HG03135 (cell line): Measurements from ENCODE around the gene IGFN1.
"Not testable (repeated sequence)": the region's sequence is repeated elsewhere in the genome, so short reads cannot be mapped to it uniquely, and the experiment has no call there.

Source experiments
- ATAC-seq: cut with Tn5 transposase; IDR thresholded peaks from one replicate; pipeline ENCODE4 v1.9.1; 2021; ENCODE audit warnings: mild to moderate bottlenecking, moderate library complexity; ENCODE audit not compliant: unreplicated experiment

The IGFN1 gene

GRCh38 chr1:201239646-201240045 is 49.0 kb downstream of the IGFN1 start:
- not testable (repeated sequence) for ATAC-seq

GRCh38 chr1:201240171-201240570 is 49.5 kb downstream of the IGFN1 start:
- no peak for ATAC-seq

- no peak for ATAC-seq
Observed at GRCh38 chr1:201241736-201242135, 51.1 kb downstream of the IGFN1 start.

GRCh38 chr1:201245082-201245481 is 54.5 kb downstream of the IGFN1 start:
- ATAC-seq, result no peak

GRCh38 chr1:201248721-201249559 is 58.3 kb downstream of the IGFN1 start:
- ATAC-seq, result no peak

GRCh38 chr1:201250326-201251011 is 59.8 kb downstream of the IGFN1 start:
- no peak for ATAC-seq

GRCh38 chr1:201251411-201251810 is 60.8 kb downstream of the IGFN1 start:
- no peak for ATAC-seq

- ATAC-seq, result no peak
Observed at GRCh38 chr1:201251851-201252430, 61.3 kb downstream of the IGFN1 start.

- no peak for ATAC-seq
Observed at GRCh38 chr1:201252944-201253371, 62.3 kb downstream of the IGFN1 start.

- ATAC-seq, result no peak
Observed at GRCh38 chr1:201253411-201253810, 62.8 kb downstream of the IGFN1 start.

- no peak for ATAC-seq
Observed at GRCh38 chr1:201253906-201254624, 63.4 kb downstream of the IGFN1 start.

GRCh38 chr1:201254625-201255478 is 64.2 kb downstream of the IGFN1 start:
- ATAC-seq, result no peak

GRCh38 chr1:201255479-201256362 is 65.1 kb downstream of the IGFN1 start:
- ATAC-seq, result no peak

- ATAC-seq, result not testable (repeated sequence)
Observed at GRCh38 chr1:201258132-201258531, 67.5 kb downstream of the IGFN1 start.

GRCh38 chr1:201258763-201259230 is 68.2 kb downstream of the IGFN1 start:
- ATAC-seq, result no peak

- no peak for ATAC-seq
Observed at GRCh38 chr1:201259476-201260235, 69.0 kb downstream of the IGFN1 start.

- no peak for ATAC-seq
Observed at GRCh38 chr1:201260236-201260590, 69.6 kb downstream of the IGFN1 start.

- ATAC-seq, result no peak
Observed at GRCh38 chr1:201260648-201261311, 70.2 kb downstream of the IGFN1 start.
